ENCODE measurements around the gene KCTD11.
A peak's percentile ranks its signal among the peaks of the same experiment; 100 is the strongest.

Gene KCTD11

DNA sequence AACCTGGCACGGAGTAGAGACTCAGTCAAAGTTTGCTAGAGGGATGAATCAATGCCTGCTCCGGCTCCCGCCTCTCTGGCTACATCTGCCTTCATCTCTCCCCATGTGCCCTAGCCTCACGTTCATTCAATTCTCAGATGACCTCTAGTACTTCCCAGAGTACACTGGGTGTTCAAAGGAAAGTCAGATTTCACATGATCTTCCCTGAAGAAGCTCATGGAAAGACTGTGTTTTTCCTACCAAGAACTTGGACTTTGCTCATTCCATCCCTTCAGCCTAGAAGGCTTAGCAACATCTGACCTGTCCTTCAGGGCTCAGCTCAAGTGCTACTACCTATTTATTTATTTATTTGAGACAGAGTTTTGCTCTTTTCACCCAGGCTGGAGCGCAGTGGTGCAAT is 17.9 kb downstream of the KCTD11 start:
- Histone ChIP-seq H3K9ac (no peak overlapping the region), H3K9me3 (replicated peaks in 1 of 11) (no peaks in the 10 kb centered on the region), H3K27me3 (no peaks in the 10 kb centered on the region), H3K27ac (no peak overlapping the region), H3K36me3 (no peaks in the 10 kb centered on the region), H3K4me2 (no peak overlapping the region), H3K4me3 (no peak overlapping the region), H4K20me1 (no peaks in the 10 kb centered on the region), H3K4me1 (peaks cover 0 to 13% (median 5%) of the 10 kb centered on the region in 10 experiments; a peak in 11 of 20 replicates)
- no peak for TF ChIP-seq Cebpa-rat (IDR thresholded peaks at IDR 0.05)

DNA sequence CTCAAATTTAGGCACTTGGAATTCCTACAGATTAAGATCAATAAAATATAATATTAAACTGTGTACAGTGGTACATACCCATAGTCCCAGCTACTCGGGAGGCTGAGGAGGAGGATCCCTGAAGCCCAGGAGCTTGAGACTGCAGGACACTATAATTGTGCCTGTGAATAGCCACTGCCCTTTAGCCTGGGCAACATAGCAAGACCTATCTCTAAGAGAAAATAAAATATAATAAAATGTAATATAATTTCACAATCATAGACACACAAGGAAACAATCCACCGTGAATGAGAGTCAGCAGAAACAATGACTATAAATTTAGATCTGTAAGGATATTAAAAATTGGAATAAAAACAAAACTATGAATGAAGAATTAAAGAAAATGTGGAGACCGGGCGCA is 18.9 kb downstream of the KCTD11 start:
- H3K4me3 ChIP-seq: no peak overlapping the region
- H4K20me1 ChIP-seq: no peaks in the 10 kb centered on the region
- H3K27me3 ChIP-seq: no peaks in the 10 kb centered on the region
- no peaks in the 10 kb centered on the region for H3K9me3 ChIP-seq (replicated peaks in 1 of 11)
- H3K36me3 ChIP-seq: no peaks in the 10 kb centered on the region
- no peak for TF ChIP-seq Cebpa-rat (IDR thresholded peaks at IDR 0.05)
- no peak overlapping the region for H3K4me2 ChIP-seq
- H3K9ac ChIP-seq: no peak overlapping the region
- peaks cover 0 to 13% (median 5%) of the 10 kb centered on the region in 10 experiments; a peak in 11 of 20 replicates for H3K4me1 ChIP-seq
- no peak overlapping the region for H3K27ac ChIP-seq

DNA sequence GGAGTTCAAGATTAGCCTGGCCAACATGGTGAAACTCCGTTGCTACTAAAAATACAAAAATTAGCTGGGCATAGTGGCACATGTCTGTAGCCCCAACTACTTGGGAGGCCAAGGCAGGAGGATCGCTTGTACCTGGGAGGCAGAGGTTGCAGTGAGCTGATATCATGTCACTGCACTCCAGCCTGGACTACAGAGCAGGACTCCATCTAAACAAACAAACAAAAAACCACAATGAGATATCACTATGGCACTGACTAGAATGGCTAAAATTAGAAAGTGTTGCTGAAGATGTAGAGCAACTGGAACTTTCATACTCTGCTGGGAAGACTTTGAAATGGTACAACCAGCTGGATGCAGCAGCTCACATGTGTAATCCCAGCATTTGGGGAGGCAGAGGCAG is 22.4 kb downstream of the KCTD11 start:
- Histone ChIP-seq H3K4me2 (no peak overlapping the region), H3K36me3 (no peaks in the 10 kb centered on the region), H3K9ac (no peak overlapping the region), H3K27me3 (peaks cover 4 to 8% (median 5%) of the 10 kb centered on the region in 11 experiments; a peak in 20 of 22 replicates), H3K9me3 (replicated peaks in 1 of 11) (peaks cover 5 to 7% (median 6%) of the 10 kb centered on the region in 11 experiments), H3K4me3 (no peak overlapping the region), H3K4me1 (no peaks in the 10 kb centered on the region), H3K27ac (no peak overlapping the region), H4K20me1 (no peaks in the 10 kb centered on the region)
- no peak for TF ChIP-seq Cebpa-rat (IDR thresholded peaks at IDR 0.05)

DNA sequence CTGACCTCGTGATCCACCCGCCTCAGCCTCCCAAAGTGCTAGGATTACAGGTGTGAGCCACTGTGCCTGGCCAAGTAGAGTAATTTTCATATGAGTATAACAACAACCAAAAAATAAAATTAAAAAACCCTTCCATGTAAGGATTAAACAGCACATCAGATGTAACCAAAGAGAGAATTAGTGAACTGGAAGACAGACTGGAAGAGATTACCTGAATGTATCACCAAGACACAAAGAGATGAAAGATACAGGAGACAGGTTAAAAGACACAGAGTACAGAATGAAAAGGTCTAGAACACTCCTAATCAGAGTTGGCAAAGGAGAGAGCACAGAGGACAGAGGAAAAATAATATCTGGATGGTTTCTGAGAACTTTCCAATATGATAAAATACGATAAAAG is 27.2 kb downstream of the KCTD11 start:
- H3K4me3 ChIP-seq: no peak overlapping the region
- H4K20me1 ChIP-seq: peaks cover 0 to 19% (median 0%) of the 10 kb centered on the region in 11 experiments; a peak in 5 of 22 replicates
- H3K4me2 ChIP-seq: no peak overlapping the region
- H3K27me3 ChIP-seq: peaks cover 51 to 56% (median 53%) of the 10 kb centered on the region in 11 experiments
- peaks cover 6 to 9% (median 8%) of the 10 kb centered on the region in 10 experiments; a peak in 19 of 20 replicates for H3K4me1 ChIP-seq
- H3K9me3 ChIP-seq (replicated peaks in 1 of 11): peaks cover 12 to 23% (median 18%) of the 10 kb centered on the region in 11 experiments
- no peaks in the 10 kb centered on the region for H3K36me3 ChIP-seq
- no peak overlapping the region for H3K9ac ChIP-seq
- TF ChIP-seq Cebpa-rat (IDR thresholded peaks at IDR 0.05): no peak
- no peak overlapping the region for H3K27ac ChIP-seq

DNA sequence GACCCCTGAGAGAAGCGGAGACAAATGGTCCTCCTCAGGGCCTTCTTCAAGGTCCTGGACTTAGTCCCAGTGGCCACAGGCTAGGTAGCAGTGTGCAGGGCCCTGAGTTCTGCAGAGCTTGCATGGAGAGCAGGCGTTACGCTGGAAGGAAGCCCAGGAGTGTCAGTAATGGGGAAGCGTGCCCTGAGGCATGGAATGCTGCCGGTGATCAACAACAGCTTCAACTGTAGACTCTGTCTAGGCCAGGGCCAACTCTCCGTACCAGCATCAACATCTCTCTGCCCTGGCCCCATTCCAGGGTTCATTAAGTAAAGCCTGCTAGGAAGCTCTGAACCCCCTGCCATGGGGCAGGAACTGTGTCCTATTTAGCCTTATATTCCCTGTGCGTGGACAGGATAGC is 28.4 kb downstream of the KCTD11 start:
- TF ChIP-seq Cebpa-rat (IDR thresholded peaks at IDR 0.05): no peak
- H3K27ac ChIP-seq: no peak overlapping the region
- H3K9me3 ChIP-seq (replicated peaks in 1 of 11): peaks cover 12 to 23% (median 18%) of the 10 kb centered on the region in 11 experiments
- no peak overlapping the region for H3K4me3 ChIP-seq
- H3K36me3 ChIP-seq: no peaks in the 10 kb centered on the region
- no peak overlapping the region for H3K9ac ChIP-seq
- peaks cover 58 to 65% (median 61%) of the 10 kb centered on the region in 11 experiments for H3K27me3 ChIP-seq
- H3K4me1 ChIP-seq: peaks cover 13 to 17% (median 14%) of the 10 kb centered on the region in 10 experiments
- no peak overlapping the region for H3K4me2 ChIP-seq
- H4K20me1 ChIP-seq: peaks cover 0 to 31% (median 7%) of the 10 kb centered on the region in 11 experiments; a peak in 6 of 22 replicates

DNA sequence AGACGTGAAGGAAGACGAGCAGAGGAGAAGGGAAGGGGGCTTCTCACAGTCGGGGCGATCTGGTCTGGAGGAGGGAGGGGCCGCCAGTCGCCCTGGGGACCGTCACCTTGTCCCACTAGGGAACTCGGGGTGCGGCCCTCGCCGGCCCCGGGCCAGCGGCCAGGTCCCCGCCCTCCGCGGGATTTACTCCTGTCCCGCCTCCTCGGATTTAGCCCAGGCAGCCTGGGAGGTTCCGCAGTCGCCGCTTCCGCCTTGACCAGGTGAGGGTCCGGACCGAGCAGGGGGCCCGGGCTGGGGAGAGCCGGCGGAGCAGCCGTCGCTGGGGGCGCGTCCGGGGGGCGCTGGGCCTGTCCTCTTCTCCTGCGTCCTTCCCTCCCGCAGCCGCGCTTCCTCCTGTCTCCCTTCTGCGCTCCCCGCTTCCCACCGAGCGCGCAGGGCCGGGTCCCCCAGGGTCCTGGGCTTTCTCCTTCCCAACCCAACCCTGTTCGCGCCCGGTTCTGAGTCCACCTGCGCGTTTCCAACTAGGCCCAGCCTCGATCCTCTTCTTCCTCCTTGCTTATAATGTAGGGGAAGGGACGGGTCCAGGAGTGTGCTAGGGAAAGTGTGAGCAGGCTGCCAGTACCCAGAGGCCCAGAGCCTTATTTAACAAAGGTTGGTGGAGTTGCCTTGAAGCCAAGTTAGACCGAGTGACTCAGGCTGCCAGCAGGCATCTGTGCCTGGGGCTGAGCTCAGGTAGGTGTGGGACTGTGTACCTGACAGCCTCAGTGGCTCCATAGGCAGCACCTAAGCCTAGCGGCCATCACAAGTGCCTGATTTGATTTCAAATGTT is 29.1 kb downstream of the KCTD11 start, which contains the start of gene TNK1:
Gene TNK1, plus strand, starts transcription at position 235 of the 829 bp plus-strand sequence. CDS start 1,838 bp downstream, outside the sequence.
- H3K4me3 ChIP-seq: no peak within 1 kb of the TSS
- peaks cover 58 to 65% (median 61%) of the 10 kb centered on the region in 11 experiments for H3K27me3 ChIP-seq
- H3K4me2 ChIP-seq: no peak within 1 kb of the TSS
- peaks cover 0 to 38% (median 7%) of the 10 kb centered on the region in 11 experiments; a peak in 7 of 22 replicates for H4K20me1 ChIP-seq
- peaks cover 13 to 17% (median 14%) of the 10 kb centered on the region in 10 experiments for H3K4me1 ChIP-seq
- H3K9me3 ChIP-seq (replicated peaks in 1 of 11): peaks cover 12 to 23% (median 18%) of the 10 kb centered on the region in 11 experiments
- H3K9ac ChIP-seq: no peak within 1 kb of the TSS
- peaks cover 0 to 2% (median 0%) of the 10 kb centered on the region in 11 experiments; a peak in 1 of 22 replicates for H3K36me3 ChIP-seq
- no peak for TF ChIP-seq Cebpa-rat (IDR thresholded peaks at IDR 0.05)
- H3K27ac ChIP-seq: no peak within 1 kb of the TSS

DNA sequence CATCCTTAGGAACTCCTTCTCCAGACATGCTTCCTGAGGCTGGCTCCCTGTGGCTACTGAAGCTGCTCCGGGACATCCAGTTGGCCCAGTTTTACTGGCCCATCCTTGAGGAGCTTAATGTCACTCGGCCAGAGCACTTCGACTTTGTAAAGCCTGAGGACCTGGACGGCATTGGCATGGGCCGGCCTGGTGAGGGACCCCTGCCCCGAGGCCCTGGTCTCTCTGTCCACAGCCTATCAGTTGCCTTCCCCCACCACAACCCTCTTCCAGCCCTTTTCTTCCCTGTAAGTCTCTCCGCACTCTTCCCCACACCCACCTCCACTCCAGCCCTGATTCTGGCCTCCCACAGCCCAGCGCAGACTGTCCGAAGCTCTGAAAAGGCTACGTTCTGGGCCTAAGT is 30.9 kb downstream of the KCTD11 start:
- Histone ChIP-seq H3K4me2 (no peak overlapping the region; a peak in 1 of 22 replicates), H3K27ac (no peak overlapping the region), H3K4me1 (peaks cover 13 to 17% (median 14%) of the 10 kb centered on the region in 10 experiments), H3K27me3 (peaks cover 58 to 65% (median 61%) of the 10 kb centered on the region in 11 experiments), H3K9ac (no peak overlapping the region), H3K9me3 (replicated peaks in 1 of 11) (peaks cover 12 to 23% (median 18%) of the 10 kb centered on the region in 11 experiments), H4K20me1 (peaks cover 0 to 57% (median 11%) of the 10 kb centered on the region in 11 experiments; a peak in 10 of 22 replicates), H3K4me3 (no peak overlapping the region), H3K36me3 (peaks cover 0 to 20% (median 7%) of the 10 kb centered on the region in 11 experiments; a peak in 10 of 22 replicates)
- TF ChIP-seq Cebpa-rat (IDR thresholded peaks at IDR 0.05): no peak

DNA sequence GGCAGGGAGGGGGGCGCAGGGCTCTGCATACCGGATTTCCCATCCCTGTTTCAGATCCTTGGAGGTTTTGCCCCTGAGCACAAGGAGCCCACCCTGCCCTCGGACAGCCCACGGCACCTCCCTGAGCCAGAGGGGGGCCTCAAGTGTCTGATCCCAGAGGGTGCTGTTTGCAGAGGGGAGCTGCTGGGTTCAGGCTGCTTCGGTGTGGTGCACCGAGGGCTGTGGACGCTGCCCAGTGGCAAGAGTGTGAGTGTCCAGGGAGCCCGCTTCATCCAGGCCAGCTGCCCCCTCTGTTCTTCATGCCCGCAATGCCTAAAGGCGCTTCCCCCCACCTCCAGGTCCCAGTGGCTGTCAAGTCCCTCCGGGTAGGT is 31.4 kb downstream of the KCTD11 start:
- no peak for TF ChIP-seq Cebpa-rat (IDR thresholded peaks at IDR 0.05)
- Histone ChIP-seq H3K27ac (no peak overlapping the region), H3K9me3 (replicated peaks in 1 of 11) (peaks cover 12 to 23% (median 18%) of the 10 kb centered on the region in 11 experiments), H3K4me1 (peaks cover 13 to 17% (median 14%) of the 10 kb centered on the region in 10 experiments), H3K4me2 (peak overlapping the region; percentile 86 to 97 (median 95)), H3K36me3 (peaks cover 0 to 25% (median 12%) of the 10 kb centered on the region in 11 experiments; a peak in 14 of 22 replicates), H3K27me3 (peaks cover 58 to 65% (median 61%) of the 10 kb centered on the region in 11 experiments), H3K4me3 (peak overlapping the region in 4 of 10 experiments; percentile 43 to 58 (median 50); a peak in 5 of 20 replicates), H3K9ac (no peak overlapping the region; a peak in 1 of 22 replicates), H4K20me1 (peaks cover 0 to 61% (median 14%) of the 10 kb centered on the region in 11 experiments; a peak in 11 of 22 replicates)

Measured in BLaER1 treated with 17β-estradiol and CSF1 and Interleukin-3, amounts not matched to agents 10 nM and 100 nM (cell line).